Measurements from ENCODE around the gene INHBA. TPM values are rescaled to one million over a fixed set of nuclear protein-coding genes. Genes with fewer than 3 reads are reported as not detected.

INHBA gene
- total RNA-seq, 4 donors from 2014 or later = 0.85 to 5.3 (median 1.4) TPM; not detected in 1

DNA sequence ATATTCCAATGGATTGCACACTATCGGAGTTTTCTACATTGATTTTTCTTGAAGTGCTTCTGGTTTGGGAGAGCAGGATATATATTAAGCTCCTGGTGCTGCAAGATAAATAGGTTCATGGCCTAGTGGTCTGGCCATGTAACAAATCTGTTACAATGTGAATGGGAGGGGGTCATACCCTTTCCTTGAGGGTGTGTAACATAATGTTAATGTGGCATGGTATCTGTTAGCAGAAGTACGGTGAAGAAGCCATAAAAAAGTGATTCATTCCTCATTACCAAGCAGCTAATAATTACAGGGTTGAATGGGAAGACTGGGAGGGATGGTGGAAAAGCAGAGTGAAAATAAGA is 61.2 kb downstream of the INHBA start:
- Histone ChIP-seq H3K4me1 (no peaks in the 10 kb centered on the region), H3K27me3 (no peaks in the 10 kb centered on the region), H3K4me3 (no peak overlapping the region), H3K27ac (no peak overlapping the region), H3K9me3 (no peaks in the 10 kb centered on the region), H3K36me3 (no peaks in the 10 kb centered on the region)
- no peak for DNase-seq
- WGBS, 2 donors = 85 to 91% methylated on average over 2 of the region's 2 CpGs
- no peak for TF ChIP-seq POLR2A (IDR thresholded peaks at IDR 0.05)
- TF ChIP-seq, protein P1, sequence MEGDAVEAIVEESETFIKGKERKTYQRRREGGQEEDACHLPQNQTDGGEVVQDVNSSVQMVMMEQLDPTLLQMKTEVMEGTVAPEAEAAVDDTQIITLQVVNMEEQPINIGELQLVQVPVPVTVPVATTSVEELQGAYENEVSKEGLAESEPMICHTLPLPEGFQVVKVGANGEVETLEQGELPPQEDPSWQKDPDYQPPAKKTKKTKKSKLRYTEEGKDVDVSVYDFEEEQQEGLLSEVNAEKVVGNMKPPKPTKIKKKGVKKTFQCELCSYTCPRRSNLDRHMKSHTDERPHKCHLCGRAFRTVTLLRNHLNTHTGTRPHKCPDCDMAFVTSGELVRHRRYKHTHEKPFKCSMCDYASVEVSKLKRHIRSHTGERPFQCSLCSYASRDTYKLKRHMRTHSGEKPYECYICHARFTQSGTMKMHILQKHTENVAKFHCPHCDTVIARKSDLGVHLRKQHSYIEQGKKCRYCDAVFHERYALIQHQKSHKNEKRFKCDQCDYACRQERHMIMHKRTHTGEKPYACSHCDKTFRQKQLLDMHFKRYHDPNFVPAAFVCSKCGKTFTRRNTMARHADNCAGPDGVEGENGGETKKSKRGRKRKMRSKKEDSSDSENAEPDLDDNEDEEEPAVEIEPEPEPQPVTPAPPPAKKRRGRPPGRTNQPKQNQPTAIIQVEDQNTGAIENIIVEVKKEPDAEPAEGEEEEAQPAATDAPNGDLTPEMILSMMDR (IDR thresholded peaks at IDR 0.05) = no peak
- intact Hi-C loops (cut with DNase I) = no loop called here

DNA sequence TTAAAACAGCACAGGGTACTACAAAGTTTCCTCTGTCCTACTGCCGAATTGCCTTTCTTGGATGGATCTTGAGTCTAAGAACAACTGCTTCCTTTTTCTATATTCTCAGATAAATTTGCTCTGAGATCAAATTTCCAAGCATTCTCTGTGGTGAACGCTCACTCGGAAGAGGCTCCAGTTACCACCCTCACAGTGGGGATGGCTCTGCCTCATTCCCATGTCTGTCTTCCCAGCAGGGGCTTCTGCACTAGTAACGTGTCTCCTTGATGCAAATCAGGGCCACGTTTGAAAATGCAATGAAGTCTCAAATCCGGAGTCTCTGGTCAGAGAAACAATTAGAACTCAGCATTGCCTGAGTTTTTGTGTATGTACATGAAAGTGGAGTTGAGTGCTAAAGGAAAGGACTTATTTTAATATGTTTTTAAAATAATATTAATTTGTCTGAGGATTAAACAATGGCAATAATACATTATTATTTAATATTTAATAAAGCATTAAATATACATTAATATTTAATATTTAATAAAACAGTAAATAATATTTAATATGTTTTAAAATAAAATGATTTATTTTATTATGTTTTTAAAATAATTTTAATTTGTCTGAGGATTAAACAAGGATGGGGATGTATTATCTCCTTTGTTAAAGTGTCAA is 61.8 kb downstream of the INHBA start:
- DNase-seq = no peak
- Histone ChIP-seq H3K9me3 (no peaks in the 10 kb centered on the region), H3K36me3 (no peaks in the 10 kb centered on the region), H3K27me3 (no peaks in the 10 kb centered on the region), H3K4me1 (no peaks in the 10 kb centered on the region), H3K27ac (no peak overlapping the region), H3K4me3 (no peak overlapping the region)
- intact Hi-C loops (cut with DNase I) = no loop called here
- 69 to 80% methylated on average over 6 of the region's 6 CpGs for WGBS, 2 donors
- TF ChIP-seq, protein P1 (IDR thresholded peaks at IDR 0.05) = no peak
- no peak for TF ChIP-seq POLR2A (IDR thresholded peaks at IDR 0.05)

DNA sequence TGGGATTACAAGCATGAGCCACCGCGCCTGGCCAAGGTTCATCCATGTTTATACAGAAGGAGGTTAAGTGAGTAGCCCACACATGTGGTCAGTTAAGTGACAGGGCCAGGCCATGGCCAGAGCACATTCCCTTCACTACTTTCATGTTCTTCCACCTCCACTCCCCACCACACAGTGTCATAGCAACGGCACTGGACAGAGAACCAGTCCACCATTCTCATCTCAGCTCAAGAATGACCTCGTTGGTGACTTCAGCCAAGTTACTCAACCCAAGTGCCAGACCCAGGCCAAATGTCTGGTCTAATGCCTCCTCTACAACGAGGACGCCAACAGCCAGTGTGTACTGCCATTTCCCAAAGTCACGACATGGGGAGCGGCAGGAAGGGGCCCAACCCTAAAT is 62.4 kb downstream of the INHBA start:
- H3K27me3 ChIP-seq = no peaks in the 10 kb centered on the region
- H3K36me3 ChIP-seq = no peaks in the 10 kb centered on the region
- no peak overlapping the region for H3K27ac ChIP-seq
- H3K4me3 ChIP-seq = no peak overlapping the region
- TF ChIP-seq POLR2A (IDR thresholded peaks at IDR 0.05) = no peak
- TF ChIP-seq, protein P1 (IDR thresholded peaks at IDR 0.05) = no peak
- intact Hi-C loops (cut with DNase I) = no loop called here
- no peaks in the 10 kb centered on the region for H3K4me1 ChIP-seq
- no peak for DNase-seq
- 69 to 86% methylated on average over 6 to 8 of the region's 8 CpGs for WGBS, 2 donors
- H3K9me3 ChIP-seq = no peaks in the 10 kb centered on the region

DNA sequence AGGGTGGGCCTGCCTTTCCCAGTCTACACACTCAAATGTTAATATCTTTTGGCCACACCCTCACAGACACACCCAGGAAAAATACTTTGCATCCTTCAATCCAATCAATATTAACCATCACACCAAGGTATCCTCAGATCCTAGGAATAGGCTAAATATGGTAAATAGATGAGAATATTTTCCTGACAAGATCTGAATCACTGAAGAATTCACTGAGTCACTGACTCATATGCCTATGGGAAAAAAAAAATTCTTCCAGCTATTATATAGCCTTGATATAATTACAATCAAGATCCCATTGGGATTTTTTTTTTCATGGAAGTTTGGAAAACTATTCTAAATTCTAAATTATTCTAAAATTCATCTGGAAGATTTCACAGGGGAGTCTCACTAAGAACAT is 65.8 kb downstream of the INHBA start:
- H3K27ac ChIP-seq = no peak overlapping the region

More for the DNA sequence above, 65.8 kb downstream of the INHBA start:
- no peak for TF ChIP-seq POLR2A (IDR thresholded peaks at IDR 0.05)
- TF ChIP-seq, protein P1 (IDR thresholded peaks at IDR 0.05) = no peak
- Histone ChIP-seq H3K4me1 (no peaks in the 10 kb centered on the region), H3K9me3 (no peaks in the 10 kb centered on the region), H3K4me3 (no peak overlapping the region), H3K27me3 (no peaks in the 10 kb centered on the region), H3K36me3 (no peaks in the 10 kb centered on the region)
- DNase-seq = no peak
- intact Hi-C loops (cut with DNase I) = no loop called here
